22Rv1 (cell line): ENCODE measurements around the gene NFYA.

Experiments
- ZFX ChIP-seq: fragments of 450-650 bp; IDR thresholded peaks from 2 replicates; pipeline ENCODE4 v1.6.1; 2017; ENCODE audit warnings: antibody characterized with exemption, borderline replicate concordance
- TF ChIP-seq, protein P1 (sequence below): fragments of 450-650 bp; IDR thresholded peaks from 2 replicates; pipeline ENCODE4 v1.5.1; 2017; ENCODE audit warnings: mild to moderate bottlenecking

DNA sequence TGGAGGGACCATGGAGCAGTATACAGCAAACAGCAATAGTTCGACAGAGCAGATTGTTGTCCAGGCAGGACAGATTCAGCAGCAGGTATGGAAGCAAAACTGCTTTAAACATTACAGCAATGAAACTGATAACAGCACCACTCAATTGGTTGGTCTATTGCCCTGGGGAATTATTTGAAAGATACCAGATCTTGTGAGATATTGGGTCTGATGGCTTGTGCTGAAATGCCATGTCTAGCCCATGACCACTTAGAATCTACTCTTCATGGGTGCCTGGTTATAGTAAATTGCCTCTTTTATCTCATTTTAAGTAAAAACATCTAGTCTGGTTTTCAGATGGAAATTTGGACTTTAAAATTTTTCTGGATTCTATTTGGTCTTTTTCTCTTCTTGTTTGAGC is 6.3 kb downstream of the NFYA start:
- TF ChIP-seq, protein P1, sequence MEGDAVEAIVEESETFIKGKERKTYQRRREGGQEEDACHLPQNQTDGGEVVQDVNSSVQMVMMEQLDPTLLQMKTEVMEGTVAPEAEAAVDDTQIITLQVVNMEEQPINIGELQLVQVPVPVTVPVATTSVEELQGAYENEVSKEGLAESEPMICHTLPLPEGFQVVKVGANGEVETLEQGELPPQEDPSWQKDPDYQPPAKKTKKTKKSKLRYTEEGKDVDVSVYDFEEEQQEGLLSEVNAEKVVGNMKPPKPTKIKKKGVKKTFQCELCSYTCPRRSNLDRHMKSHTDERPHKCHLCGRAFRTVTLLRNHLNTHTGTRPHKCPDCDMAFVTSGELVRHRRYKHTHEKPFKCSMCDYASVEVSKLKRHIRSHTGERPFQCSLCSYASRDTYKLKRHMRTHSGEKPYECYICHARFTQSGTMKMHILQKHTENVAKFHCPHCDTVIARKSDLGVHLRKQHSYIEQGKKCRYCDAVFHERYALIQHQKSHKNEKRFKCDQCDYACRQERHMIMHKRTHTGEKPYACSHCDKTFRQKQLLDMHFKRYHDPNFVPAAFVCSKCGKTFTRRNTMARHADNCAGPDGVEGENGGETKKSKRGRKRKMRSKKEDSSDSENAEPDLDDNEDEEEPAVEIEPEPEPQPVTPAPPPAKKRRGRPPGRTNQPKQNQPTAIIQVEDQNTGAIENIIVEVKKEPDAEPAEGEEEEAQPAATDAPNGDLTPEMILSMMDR, result no peak
- no peak for TF ChIP-seq ZFX
